ENCODE data around the gene SRSF12. TPM values are rescaled to one million over a fixed set of nuclear protein-coding genes. Genes with fewer than 3 reads are reported as not detected.

Gene SRSF12
- total RNA-seq, 6 donors from 2014 or later, result 0.10 to 0.89 (median 0.23) TPM; not detected in 1

DNA sequence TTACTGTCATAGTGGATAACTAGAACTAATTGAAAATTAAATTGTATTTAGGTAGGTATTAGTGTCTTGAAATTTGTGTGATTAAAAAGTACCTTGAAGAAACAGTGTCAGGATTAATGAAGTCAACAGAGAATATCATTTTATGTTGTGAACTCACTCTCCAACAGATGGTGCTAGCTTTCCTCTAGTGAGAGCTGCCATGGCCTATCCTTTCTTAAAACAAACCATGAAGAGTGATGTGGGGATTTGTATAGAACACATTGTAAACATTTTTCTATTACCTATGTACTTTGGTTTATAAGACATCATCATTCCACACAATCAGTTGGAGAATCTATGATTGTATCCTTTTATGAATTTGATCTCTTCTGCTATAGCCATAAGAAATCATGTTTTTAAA lies 4.8 kb upstream of the SRSF12 start:
- H3K9me3 ChIP-seq, result no peaks in the 10 kb centered on the region
- TF ChIP-seq POLR2AphosphoS5 (IDR thresholded peaks at IDR 0.05), result no peak
- TF ChIP-seq, protein P1, sequence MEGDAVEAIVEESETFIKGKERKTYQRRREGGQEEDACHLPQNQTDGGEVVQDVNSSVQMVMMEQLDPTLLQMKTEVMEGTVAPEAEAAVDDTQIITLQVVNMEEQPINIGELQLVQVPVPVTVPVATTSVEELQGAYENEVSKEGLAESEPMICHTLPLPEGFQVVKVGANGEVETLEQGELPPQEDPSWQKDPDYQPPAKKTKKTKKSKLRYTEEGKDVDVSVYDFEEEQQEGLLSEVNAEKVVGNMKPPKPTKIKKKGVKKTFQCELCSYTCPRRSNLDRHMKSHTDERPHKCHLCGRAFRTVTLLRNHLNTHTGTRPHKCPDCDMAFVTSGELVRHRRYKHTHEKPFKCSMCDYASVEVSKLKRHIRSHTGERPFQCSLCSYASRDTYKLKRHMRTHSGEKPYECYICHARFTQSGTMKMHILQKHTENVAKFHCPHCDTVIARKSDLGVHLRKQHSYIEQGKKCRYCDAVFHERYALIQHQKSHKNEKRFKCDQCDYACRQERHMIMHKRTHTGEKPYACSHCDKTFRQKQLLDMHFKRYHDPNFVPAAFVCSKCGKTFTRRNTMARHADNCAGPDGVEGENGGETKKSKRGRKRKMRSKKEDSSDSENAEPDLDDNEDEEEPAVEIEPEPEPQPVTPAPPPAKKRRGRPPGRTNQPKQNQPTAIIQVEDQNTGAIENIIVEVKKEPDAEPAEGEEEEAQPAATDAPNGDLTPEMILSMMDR (IDR thresholded peaks at IDR 0.05), result peak in 3 of 6 experiments; percentile 13 to 24 (median 23)
- H3K4me3 ChIP-seq, result no peak overlapping the region
- no peak overlapping the region for H3K27ac ChIP-seq
- H3K36me3 ChIP-seq, result no peaks in the 10 kb centered on the region
- DNase-seq, result no peak
- H3K27me3 ChIP-seq, result no peaks in the 10 kb centered on the region
- peaks cover 0 to 6% (median 2%) of the 10 kb centered on the region in 4 donors for H3K4me1 ChIP-seq
- ATAC-seq (ENCODE audit: low FRiP score in 2 of 2), result no peak

DNA sequence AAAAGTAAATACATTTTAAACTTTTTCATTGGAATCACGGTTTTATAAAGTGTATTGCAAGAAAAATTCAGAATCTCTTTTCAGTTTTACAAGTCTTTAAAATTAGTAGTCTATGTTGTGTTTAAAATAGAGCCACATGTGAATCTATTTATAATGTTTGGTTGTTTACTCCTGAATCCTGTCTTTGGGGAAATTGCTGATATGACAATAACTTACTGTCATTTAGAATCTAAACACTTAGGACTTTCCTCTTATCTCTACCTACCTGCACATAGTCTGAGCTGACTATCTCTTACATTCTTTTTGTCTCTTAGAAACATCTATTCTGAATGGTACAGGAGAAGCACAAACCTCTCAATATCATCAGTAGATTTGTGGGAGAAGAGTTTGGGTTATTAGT lies 4.1 kb upstream of the SRSF12 start:
- WGBS, 2 donors, result 84 to 96% methylated on average over 1 of the region's 1 CpG
- H3K4me1 ChIP-seq, result peaks cover 3 to 13% (median 5%) of the 10 kb centered on the region in 4 donors
- no peak for ATAC-seq (ENCODE audit: low FRiP score in 2 of 2)
- no peak for DNase-seq
- H3K27me3 ChIP-seq, result no peaks in the 10 kb centered on the region
- no peaks in the 10 kb centered on the region for H3K36me3 ChIP-seq
- no peak overlapping the region for H3K4me3 ChIP-seq
- H3K27ac ChIP-seq, result no peak overlapping the region
- no peaks in the 10 kb centered on the region for H3K9me3 ChIP-seq
- TF ChIP-seq POLR2A (IDR thresholded peaks at IDR 0.05), result no peak

DNA sequence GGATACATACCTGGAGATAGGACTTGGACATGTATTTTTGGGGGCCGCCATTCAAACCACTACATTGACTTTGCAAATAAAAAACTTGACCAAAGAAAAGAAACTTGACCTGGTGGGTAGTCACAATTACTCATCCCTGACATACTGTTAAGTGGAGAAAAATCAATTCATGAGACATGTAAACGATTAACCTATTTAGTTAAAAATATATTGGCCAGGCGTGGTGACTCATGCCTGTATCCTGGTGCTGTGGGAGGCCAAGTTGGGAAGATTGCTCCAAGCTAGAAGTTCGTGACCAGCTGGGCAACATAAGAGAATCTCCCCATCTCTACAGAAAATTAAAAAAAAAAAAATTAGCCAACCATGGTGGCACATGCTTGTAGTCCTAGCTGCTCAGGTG lies 2.5 kb upstream of the SRSF12 start:
- no peak for DNase-seq
- Histone ChIP-seq H3K36me3 (no peaks in the 10 kb centered on the region), H3K9me3 (no peaks in the 10 kb centered on the region), H3K4me1 (peaks cover 6 to 15% (median 8%) of the 10 kb centered on the region in 4 donors), H3K27ac (no peak overlapping the region), H3K27me3 (no peaks in the 10 kb centered on the region), H3K4me3 (no peak overlapping the region)
- no peak for TF ChIP-seq EP300 (IDR thresholded peaks at IDR 0.05)
- TF ChIP-seq POLR2A (IDR thresholded peaks at IDR 0.05), result no peak
- TF ChIP-seq, protein P1 (IDR thresholded peaks at IDR 0.05), result no peak
- TF ChIP-seq POLR2AphosphoS5 (IDR thresholded peaks at IDR 0.05), result no peak
- no peak for ATAC-seq (ENCODE audit: low FRiP score in 2 of 2)
- 85 to 95% methylated on average over 4 of the region's 4 CpGs for WGBS, 2 donors

DNA sequence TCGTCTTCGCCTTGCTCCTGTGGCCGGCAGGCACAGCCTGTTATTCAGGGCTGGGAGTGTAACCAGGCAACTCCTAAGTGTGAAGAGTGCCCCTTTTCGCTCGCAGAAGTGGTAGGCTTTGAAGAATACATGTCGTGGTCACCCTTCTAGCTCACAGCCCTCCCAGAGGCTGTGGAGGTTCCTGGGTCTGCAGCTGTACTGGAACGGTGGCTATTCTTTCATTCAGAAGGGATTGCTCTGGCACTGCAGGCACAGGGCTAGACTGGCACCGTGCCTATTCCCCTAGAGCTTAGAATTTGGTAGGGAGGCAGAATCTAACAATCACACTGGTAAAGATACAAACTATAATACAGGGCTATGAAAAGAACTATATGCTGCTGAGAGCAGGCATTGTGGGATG lies 1.1 kb upstream of the SRSF12 start:
- TF ChIP-seq, protein P1 (IDR thresholded peaks at IDR 0.05), result no peak
- TF ChIP-seq EP300 (IDR thresholded peaks at IDR 0.05) (no peak), POLR2A (IDR thresholded peaks at IDR 0.05) (no peak), POLR2AphosphoS5 (IDR thresholded peaks at IDR 0.05) (no peak)
- no peaks in the 10 kb centered on the region for H3K27me3 ChIP-seq
- no peak overlapping the region for H3K4me3 ChIP-seq
- no peak for ATAC-seq (ENCODE audit: low FRiP score in 2 of 2)
- WGBS, 2 donors, result 86 to 90% methylated on average over 8 of the region's 8 CpGs
- no peaks in the 10 kb centered on the region for H3K36me3 ChIP-seq
- peaks cover 6 to 15% (median 8%) of the 10 kb centered on the region in 4 donors for H3K4me1 ChIP-seq
- no peaks in the 10 kb centered on the region for H3K9me3 ChIP-seq
- DNase-seq, result no peak
- H3K27ac ChIP-seq, result no peak overlapping the region

DNA sequence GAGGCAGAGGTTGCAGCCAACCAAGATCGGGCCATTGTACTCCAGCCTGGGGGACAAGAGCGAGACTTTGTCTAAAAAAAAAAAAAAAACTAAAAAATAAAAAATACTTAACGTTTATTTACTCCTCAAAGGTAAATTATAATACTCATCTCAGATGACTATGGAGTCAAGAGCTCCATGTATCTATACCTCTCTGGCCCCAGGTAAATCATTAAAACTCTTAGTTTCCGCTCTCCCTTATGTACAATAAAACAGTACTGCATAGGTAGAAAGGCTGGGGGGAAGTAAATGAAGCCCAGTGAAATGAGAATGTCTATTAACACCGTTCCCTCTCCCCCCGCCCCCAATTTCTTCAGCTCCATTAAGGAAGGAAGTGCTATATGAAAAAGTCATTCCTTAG lies 1.2 kb downstream of the SRSF12 start:
- TF ChIP-seq POLR2AphosphoS5 (IDR thresholded peaks at IDR 0.05) (no peak), EP300 (IDR thresholded peaks at IDR 0.05) (no peak)
- no peaks in the 10 kb centered on the region for H3K36me3 ChIP-seq
- ATAC-seq (ENCODE audit: low FRiP score in 2 of 2), result no peak
- no peak overlapping the region for H3K27ac ChIP-seq
- H3K27me3 ChIP-seq, result no peaks in the 10 kb centered on the region
- H3K4me1 ChIP-seq, result peaks cover 6 to 15% (median 8%) of the 10 kb centered on the region in 4 donors
- no peaks in the 10 kb centered on the region for H3K9me3 ChIP-seq
- WGBS, 2 donors, result 65 to 67% methylated on average over 6 of the region's 6 CpGs
- DNase-seq, result no peak
- peak overlapping the region in 2 of 4 donors; percentile 73 to 76 for H3K4me3 ChIP-seq

DNA sequence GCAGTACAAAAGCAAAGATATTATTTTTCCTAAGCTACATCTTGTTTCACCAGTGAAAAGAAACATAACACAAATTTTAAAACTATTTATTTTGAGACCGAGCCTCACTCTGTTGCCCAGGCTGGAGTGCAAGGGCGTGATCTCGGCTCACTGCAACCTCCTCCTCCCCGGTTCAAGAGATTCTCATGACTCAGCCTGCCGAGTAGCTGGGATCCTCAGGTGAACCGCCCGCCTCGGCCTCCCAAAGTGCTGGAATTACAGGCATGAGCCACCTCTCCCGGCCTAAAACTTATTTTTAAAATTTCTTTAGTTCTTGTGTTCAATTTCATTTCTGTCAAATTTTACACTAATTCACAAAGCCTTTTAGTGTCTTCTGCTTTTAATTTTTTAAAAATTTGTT lies 5.9 kb downstream of the SRSF12 start:
- Histone ChIP-seq H3K36me3 (no peaks in the 10 kb centered on the region), H3K4me1 (peaks cover 2 to 3% (median 3%) of the 10 kb centered on the region in 4 donors), H3K9me3 (no peaks in the 10 kb centered on the region), H3K27me3 (no peaks in the 10 kb centered on the region), H3K27ac (no peak overlapping the region), H3K4me3 (no peak overlapping the region)
- ATAC-seq (ENCODE audit: low FRiP score in 2 of 2), result no peak
- no peak for TF ChIP-seq POLR2A (IDR thresholded peaks at IDR 0.05)
- no peak for TF ChIP-seq EP300 (IDR thresholded peaks at IDR 0.05)
- TF ChIP-seq POLR2AphosphoS5 (IDR thresholded peaks at IDR 0.05), result no peak
- TF ChIP-seq, protein P1 (IDR thresholded peaks at IDR 0.05), result no peak
- no peak for DNase-seq
- 90 to 94% methylated on average over 9 of the region's 9 CpGs for WGBS, 2 donors

Measured in upper lobe of left lung (tissue), 6 donors.